HG02571 (cell line): ENCODE data around the gene PPP1CA.

Experiments
- ATAC-seq: cut with Tn5 transposase; IDR thresholded peaks from one replicate; pipeline ENCODE4 v1.9.1; 2021; ENCODE audit warnings: mild to moderate bottlenecking, moderate library complexity; ENCODE audit not compliant: unreplicated experiment

The PPP1CA gene

DNA sequence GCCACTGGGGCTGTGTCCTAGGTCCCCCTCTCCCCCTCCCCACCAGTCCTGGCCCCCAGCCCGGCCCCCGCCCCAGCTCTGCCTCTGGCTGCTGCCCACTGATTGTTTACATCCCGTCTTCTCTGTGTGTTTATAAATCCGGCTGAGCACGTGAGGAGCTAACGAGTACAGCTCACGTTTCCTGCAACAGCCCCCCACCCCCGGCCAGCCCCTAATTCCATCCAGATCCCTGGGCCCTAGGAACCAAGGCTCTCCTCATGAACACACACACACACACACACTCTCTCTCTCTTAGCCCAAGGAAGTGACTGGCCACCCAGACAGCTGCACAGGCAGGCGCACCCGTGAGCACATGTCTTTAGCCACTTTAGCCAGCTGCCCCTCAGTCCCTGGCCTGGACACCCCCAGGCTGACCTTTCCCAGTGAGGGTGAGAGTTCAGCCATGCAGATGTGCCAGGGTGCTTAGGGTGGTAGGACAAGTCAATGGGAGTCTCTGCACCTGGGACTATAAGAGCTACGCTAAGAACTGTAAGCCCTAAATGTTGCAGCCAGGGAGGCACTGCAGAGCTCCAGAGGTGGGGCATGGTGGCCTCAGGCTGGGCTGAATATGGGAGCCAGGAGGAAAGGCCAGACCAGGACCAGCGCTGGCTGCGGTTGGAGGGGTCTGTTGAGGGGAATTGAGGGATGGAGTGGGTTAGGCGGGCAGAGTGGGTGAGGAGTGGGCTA, 31.1 kb downstream of the PPP1CA start:
- ATAC-seq, result no peak

DNA sequence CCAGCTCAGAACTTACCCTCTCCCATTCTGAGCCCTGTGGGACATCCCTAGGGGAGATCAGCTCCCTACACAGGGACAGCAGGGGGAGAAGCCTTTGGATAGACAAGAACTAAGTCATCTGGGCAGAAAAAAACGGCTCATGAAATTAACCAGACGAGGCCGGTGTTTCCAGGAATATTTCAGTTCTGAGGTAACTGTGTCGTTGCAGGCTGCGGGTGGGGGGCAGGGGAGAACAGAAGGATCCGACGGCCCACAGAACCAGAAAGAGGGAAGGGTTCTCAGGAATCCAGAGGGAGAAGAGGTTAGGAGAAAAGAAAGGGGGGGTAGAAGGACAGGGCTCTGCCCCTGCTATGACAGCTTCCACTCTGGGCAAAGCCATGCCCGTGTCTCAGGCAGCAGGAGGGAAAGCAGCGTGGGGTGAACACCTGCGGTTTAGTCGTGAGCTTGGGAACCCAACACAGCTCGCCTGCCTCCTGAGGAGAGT, 31.8 kb downstream of the PPP1CA start:
- ATAC-seq, result no peak

DNA sequence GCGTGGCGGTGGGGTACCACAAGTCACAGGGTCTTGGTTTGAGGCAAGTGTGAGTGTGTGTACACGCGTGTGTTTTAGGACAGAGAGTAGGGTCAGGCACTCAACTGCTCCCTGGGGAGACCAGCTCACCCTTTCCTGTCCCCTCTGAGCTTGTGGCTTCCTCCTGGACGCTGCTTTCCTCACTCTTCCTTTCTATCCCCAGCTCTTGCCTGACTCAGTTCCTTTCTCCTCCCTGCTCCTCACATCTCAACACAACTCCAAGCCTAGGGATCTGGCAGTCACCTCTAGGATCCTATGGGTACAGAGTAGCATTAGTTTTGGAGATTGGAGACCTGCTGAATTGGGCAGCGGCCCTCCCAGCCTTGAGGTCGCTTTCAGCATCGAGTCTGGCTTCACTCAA, 32.4 kb downstream of the PPP1CA start:
- no peak for ATAC-seq

DNA sequence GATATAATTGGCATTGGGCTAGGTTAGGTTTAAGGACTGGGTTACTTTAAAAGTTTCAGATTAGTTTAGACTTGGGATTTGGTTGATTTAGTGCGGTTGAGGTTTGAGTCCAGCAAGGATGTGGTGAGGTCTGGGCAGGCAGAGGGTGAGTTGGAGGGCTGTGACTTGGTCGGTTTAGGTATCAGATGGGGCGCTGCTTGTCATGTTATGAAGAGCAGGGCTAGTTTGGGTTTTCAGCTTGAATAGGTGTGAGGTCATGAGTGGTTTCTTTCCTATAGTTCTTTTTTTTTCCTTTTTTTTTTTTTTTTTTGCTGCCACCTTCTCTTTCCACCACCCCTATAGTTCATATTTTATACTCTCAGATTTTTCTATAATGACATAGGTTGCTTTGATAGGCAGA, 33.0 kb downstream of the PPP1CA start:
- ATAC-seq, result no peak

DNA sequence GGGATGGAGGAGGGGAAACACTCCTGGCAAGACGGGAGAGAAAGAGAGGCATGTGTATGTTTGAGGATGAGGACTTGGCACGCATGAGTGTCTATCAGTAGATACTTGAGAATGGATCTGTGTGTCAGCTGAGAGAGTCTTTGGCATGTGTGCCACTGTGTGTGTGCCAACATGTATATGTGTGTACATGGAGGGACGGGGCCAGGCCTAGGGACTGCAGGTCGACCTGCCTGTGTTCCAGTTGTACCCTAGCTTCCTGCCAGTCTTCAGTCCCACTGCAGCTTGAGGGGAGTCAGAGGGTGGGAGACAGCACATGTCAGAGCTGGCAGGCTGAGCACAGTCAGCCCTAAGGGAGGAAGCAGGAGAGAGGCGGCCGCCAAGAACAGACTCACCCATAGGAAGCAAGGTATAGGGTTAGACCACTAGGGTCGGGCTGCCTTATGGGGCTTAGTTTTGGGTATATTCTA, 33.9 kb downstream of the PPP1CA start:
- no peak for ATAC-seq

DNA sequence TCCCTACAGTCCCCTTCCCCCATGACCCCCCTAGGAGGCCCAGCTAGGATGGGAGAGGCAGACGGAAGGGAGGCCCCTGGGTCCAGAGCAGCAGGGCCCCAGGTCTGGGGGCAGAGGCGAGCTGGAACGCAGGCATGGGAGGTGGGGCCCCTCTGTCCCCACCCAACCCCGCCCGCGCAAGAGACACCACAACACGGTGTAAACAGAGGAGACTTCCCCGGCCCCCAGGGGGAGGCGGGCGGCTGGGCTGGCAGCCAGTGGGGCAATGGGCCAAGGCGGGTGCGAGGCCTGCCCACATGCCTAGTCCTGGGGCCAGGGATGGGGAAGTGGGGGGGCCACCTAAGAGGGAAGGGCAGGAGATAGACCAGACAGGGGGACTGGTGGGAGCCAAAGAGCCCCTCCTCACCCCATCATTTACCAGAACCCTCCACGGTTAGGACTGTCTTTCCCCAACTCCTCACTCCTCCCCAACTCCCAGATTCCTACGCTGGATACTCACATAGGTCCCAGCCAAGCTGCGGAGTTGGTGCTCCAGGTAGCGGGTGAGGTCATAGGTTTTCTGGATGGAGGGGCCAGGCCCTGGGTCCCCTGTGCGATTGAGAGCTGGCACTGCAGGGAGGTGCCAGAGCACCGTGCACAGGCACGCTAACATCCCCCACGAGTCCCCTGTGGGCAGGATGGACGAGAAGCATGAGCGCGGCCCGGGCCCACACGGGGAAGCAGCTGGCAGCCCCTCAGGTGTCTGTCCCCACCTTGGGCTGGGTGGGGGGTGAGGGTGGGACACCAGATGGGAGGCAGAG, 34.5 kb downstream of the PPP1CA start:
- ATAC-seq, result no peak

DNA sequence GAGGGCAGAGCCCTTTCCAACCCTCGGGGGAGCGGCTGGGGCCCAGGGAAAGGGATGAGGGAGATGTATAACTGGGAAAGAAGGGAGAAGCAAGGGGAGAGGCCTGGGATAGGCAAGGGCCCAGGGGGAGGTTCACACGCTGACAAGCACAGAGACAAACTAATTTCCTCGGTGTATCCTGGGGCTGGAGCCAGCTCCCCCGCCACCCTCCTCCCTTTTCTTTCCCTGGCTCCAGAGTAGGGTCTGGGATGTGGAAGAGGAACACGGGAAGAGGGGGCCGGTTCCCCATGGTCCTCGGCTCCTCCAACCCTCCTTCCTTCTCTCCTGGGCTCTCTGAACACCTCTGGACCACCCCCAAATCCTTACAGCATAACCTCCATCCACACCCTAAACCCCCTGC, 35.1 kb downstream of the PPP1CA start:
- ATAC-seq, result no peak

DNA sequence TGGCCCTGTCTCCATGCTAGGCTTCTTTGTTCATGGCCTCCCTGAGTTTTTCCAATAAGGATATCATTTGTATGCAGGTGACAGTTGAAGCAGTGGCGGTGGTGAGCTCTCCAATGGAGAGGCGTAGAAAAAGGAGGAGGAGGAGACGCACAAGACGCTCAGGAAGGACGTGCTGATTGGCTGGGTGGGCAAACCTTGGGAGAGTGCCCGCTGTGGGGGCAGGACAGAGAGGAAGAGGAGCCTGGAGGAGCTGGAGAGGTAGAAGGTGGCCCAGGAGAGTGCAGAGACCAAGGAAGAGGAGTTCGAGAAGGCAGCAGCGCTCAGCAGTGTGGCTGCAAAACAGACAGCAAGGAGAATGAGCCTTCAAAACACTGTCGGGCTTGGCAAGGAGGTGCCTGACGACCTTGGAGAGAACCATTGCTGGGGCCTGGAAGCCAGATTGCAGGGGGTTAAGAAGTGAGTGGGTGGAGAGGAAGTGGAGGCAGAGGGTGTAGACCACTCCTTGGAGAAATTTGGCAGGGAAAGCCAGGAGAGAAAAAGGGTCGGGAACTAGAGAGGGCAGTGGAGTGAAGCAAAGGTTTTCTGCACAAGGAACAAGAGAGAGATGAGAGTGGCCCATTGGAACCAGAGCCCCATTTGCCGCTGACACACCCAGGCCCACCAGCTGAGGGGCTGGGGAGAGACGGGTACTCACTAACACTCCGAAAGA, 35.8 kb downstream of the PPP1CA start:
- no peak for ATAC-seq

DNA sequence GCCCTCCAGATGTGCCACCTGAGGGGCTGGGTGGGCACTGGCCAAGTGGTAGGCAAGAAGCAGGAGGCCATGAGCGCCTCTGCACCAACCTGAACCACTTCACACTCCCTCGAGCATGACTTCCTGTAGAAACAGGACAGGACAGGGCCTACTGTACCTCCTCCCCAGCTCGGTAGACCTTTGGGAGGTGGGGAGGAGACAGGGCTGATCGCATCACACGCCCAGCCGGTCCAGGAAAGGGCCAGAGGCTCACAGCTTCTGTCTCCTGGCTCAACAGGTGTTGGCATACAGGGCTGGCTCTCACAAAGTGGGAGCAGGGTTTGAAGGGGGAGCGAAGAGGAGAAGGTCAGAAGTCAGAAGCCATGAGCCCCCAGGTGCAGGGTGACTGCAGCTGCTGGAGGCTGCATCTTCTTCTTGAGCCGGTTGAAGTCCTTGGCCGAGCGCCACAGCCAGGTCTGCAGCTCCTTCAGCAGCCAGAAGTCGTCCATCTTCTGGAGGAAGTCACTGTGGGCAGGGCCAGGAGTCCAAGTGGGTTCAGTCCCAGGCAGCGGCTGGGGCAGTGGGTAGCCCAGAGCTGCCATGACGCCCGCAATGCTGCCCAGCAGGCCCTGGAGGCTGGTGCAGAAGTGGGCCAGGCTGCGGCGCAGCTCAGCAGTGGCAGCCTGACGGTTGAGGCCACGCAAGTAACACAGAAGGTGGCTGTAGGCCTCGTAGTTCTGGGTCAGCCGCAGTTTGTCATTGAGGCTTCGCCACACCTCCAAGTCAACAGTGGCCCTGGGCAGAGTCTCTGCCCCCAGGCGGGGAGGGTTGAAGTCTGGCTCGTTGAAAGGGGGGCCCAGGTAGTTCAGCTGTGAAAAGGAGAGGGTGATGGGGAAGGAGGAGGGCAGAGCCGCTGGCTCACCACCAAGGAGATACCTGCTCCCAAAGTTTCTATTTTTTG, 36.6 kb downstream of the PPP1CA start:
- ATAC-seq, result no peak

DNA sequence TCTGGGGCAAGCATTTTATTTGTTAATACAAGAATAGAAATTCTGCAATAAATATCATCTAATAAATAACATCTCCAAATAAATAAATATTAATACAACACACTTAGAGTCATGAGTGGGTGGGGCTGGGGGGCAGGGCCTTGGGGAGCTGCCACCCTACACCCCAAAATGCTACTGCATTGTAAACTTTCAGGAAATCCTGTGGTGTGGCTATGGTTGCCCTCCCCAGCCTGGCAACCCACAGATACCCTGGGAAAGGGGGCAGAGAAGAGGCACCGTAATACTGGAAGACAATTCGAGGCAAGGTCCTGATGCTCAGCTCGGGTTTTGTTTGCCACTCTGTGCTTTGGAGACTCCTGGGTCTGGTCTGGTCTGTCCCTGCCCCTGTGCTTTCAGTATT, 37.5 kb downstream of the PPP1CA start:
- ATAC-seq, result no peak

DNA sequence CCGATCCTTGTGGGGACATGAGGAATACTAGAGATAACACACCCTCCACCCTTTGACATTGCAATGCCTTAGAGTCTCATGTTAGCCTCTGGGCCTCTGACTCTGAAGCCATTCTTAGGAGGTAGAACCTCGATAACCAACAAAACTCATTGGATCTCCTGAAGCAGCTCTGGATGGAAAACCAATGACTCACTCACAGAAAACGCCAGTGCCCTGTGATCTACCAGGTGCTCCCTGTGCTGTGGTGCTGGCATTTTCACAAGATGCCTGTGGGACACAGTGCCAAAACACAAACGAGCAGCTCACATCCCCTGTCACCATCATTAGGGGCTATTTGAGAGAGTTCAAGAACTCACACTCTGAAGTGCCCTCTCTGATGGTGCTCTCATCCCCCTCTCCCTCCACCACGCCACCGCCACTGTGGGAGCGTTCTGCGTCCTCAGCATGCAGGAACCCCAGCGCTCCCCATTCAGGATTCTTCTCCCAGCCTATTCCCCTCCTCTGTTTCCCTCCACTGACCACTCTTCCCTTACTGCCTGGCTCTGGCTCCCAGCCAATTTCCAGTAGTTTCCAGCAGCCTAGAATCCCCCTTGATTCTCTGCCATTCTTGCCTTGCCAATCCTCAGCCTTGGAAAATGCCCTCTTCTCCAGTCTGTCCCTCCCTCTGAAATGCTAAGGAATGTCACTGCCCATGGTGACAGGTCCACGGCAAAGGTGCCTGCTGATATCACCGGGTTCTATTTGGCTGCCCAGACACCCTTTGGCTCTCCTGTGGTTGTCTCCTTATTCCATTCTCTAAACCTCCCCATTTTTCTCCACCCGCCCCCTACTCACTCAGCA, 43.6 kb downstream of the PPP1CA start:
- ATAC-seq, result no peak

DNA sequence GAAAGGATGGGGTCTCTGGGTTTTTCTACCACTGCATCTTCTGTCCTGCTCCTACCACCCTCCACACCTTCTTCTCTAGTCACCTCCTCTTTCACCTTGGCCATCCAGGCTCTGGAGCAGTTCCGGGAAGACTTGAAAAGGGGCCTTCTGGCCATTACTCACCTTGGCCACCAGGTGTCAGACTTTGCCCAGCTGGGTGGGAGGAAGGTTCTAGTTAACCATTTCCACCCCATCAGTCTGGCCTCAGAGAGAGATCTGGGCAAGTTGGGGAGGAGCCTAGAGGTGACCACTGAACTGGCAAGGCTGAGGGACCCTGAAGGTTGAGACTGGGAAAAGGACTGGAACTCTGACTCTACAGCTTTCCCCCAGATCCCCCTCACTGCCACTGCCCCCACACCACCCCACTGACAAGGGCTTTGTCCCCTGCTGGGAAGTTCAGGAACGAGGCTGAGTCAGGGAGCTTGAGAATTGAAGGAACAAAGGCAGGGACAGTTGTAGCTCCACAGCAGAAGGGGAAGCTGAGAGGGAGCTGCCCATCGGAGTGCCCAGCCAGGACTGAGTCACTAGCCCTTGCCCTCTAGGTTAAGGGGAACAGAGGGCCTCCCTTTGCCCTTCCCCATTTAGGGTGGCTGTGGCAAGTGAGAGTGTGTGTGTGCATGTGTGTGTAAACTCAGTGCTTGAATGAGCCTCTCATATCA, 44.6 kb downstream of the PPP1CA start:
- no peak for ATAC-seq

DNA sequence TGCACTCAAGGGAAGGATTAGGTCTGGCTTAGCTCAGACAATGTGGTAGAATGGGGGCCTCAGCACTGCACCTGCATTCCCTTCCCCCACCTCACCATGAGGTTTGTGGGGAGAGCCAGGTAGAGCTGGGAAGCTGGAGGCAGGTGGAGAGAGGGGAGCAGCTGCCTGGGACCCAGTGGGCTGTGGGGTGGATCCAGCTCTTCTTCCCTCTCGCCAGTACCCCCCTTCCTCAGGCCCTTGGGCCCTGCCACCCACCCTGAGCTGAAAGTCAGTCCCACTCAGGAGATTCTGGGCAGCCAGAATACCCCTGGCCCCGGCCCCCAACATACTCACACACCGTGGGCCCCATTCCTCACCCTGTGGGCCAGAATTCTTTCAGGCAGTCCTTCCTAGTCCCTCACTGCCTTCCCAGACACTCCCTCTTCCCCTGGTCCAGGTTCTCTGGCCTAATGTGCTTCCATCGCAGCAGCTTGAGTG, 45.2 kb downstream of the PPP1CA start:
- ATAC-seq, result no peak

DNA sequence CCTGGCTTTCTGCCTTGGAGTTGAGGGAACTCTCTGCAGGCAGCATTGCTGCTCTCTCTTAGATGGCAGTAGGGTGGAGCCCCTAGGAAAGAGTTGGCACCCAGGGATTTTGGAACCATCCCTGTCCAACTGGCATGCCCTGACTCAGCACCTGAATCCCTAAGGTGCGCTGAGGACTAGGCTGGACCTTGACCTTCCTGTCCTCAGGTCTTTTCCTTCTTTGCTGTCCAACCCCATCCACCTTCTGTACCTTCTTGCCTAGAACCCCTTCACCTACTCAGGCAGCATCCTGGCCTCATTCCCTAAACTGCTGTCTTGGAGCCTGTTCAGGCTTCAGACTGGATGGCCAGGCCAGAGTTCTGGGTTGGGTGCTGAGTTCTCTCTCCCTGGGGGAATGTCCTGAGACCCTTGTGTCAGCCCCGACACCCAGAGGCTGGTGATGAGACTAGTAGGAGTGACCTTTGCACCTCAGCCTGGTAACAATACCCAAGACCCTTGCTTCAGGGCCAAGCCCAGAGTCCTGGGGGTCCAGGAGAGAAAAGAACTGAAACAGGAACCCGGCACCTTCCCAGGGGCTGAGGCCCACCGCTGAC, 45.8 kb downstream of the PPP1CA start:
- no peak for ATAC-seq

DNA sequence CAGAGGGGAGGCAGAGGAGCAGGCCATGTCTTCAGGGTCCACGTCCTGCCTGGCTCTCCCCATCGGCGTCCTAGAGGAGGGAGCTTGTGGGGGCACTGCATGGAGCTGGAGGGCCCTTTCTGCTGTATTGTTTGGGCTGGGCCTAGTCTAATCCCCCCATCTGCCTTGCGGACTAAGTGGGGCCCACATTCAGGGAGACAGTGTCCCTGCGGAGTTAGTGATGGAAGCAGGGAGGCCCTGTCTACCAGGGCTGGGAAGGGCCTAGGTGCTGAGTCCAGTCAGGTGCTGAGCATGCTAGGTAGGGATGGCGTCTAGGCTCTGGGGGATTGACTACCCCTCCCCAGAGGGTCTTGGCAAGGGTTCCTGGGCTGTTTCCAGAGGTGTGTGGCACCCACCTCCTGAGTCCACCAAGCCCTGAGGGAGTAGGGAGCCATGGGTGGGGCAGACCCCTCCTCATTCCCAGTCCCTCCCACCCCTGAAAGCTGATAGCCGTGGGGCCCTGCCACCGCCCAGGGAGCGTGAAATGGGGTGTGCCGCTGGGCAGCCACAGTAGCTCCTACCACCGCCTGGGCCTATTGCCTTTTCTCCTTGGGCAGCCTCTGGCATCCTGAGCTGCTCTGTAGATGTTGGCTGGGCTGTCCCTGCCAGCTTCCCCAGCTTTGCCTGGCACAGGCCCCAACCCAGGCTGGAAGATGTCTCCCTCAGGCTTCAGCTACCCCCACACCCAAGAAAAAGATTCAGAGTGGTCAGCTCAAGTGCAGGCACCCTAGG, 46.5 kb downstream of the PPP1CA start:
- ATAC-seq, result no peak

DNA sequence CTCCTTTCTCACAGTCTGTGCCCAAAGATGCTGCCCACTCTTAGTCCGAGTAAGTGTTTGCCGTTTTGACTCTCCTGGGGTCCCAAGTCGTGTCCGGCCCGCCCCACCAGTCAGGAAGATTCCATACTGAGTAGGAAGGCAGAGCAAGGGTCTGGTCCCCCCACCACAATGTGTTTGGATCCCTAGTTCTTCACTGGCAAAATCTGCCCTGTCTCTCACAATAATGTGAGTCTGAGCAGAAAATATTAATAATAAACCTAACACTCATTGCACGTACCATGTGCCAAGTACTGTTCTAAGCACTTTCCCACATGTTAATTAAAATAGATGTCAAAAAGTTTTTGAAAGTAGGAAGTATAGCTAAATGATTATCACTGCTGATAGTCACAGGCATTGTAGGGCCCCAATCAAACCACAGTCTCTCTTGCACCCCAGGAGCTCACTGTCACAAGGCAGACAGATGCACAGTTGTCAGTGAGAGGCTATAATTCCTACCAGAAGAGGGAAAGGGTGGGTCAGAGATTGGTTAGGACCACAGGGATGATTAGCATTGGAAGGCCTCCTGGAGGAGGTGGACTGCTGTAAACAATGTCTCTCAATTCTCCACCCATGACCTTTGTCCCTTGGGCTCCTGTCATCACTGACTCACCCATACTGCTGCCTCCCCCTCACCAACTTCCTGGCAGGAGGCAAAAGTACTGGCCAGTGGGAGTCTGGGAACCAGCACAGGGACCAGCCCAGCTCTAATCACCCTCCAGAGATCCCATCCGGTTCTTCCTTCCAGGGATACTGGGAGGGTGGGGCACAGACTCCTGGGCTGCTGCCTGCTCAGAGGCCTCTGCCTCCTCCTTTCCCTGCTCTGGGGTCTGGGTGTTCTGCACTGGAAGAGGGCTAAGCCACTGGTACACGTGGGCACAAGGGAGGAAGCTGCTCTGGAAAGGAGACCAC, 47.3 kb downstream of the PPP1CA start:
- ATAC-seq, result no peak
